ENCODE data around the gene MRLN. TPM values are rescaled to one million over a fixed set of nuclear protein-coding genes. Genes with fewer than 3 reads are reported as not detected.
"Not testable (repeated sequence)": the region's sequence is repeated elsewhere in the genome, so short reads cannot be mapped to it uniquely, and the experiment has no call there.

Gene MRLN
- not detected for total RNA-seq
- not detected for polyA plus RNA-seq
- 0 to 0.13 (median 0.04) reads per million in 6 experiments for total RNA-seq

GRCh38 chr10:59753267-59753666 is at the start of gene MRLN:
MRLN (minus strand) TSS chr10:59753455.
- Mint-ChIP-seq H3K27ac (no peak within 1 kb of the TSS), H3K9me3 (no peaks in the 10 kb centered on the region), H3K27me3 (peaks cover 0 to 17% (median 12%) of the 10 kb centered on the region in 5 donors), H3K36me3 (no peaks in the 10 kb centered on the region), H3K4me1 (no peaks in the 10 kb centered on the region), H3K4me3 (no peak within 1 kb of the TSS)
- ATAC-seq (no peak), DNase-seq (no peak)
- POLR2A ChIA-PET = no interaction called here

GRCh38 chr10:59801171-59801570 is 47.9 kb upstream of the MRLN start:
- Mint-ChIP-seq H3K4me3 (no peak overlapping the region), H3K27ac (no peak overlapping the region), H3K4me1 (peaks cover 0 to 8% (median 3%) of the 10 kb centered on the region in 4 donors), H3K36me3 (peaks cover 16 to 91% (median 62%) of the 10 kb centered on the region in 3 donors), H3K27me3 (no peaks in the 10 kb centered on the region), H3K9me3 (peaks cover 0 to 2% (median 0%) of the 10 kb centered on the region in 9 donors)
- DNase-seq (no peak), ATAC-seq (no peak)
- POLR2A ChIA-PET = no interaction called here

GRCh38 chr10:59799421-59799820 is 46.2 kb upstream of the MRLN start:
- H3K4me3 Mint-ChIP-seq = no peak overlapping the region
- ATAC-seq (no peak), DNase-seq (no peak)
- no peaks in the 10 kb centered on the region for H3K27me3 Mint-ChIP-seq
- H3K27ac Mint-ChIP-seq = peak overlapping the region in 2 of 10 donors; percentile 19 to 36
- POLR2A ChIA-PET = no interaction called here
- peaks cover 0 to 8% (median 4%) of the 10 kb centered on the region in 4 donors for H3K4me1 Mint-ChIP-seq
- H3K36me3 Mint-ChIP-seq = peaks cover 16 to 91% (median 65%) of the 10 kb centered on the region in 3 donors
- H3K9me3 Mint-ChIP-seq = peaks cover 0 to 2% (median 0%) of the 10 kb centered on the region in 9 donors

GRCh38 chr10:59793919-59794318 is 40.7 kb upstream of the MRLN start:
- no peak for ATAC-seq
- Mint-ChIP-seq H3K27ac (no peak overlapping the region), H3K36me3 (peaks cover 12 to 87% (median 56%) of the 10 kb centered on the region in 3 donors), H3K27me3 (no peaks in the 10 kb centered on the region), H3K4me3 (no peak overlapping the region), H3K9me3 (peaks cover 0 to 2% (median 0%) of the 10 kb centered on the region in 9 donors), H3K4me1 (peaks cover 0 to 1% (median 0%) of the 10 kb centered on the region in 4 donors)
- no peak for DNase-seq
- POLR2A ChIA-PET = no interaction called here

GRCh38 chr10:59792812-59793211 is 39.6 kb upstream of the MRLN start:
- no peak for ATAC-seq
- Mint-ChIP-seq H3K27ac (peak overlapping the region in 1 of 10 donors; percentile 65), H3K36me3 (peaks cover 9 to 82% (median 47%) of the 10 kb centered on the region in 3 donors)

GRCh38 chr10:59791601-59792000 is 38.3 kb upstream of the MRLN start:
- ATAC-seq = no peak
- POLR2A ChIA-PET = no interaction called here
- no peak overlapping the region for H3K4me3 Mint-ChIP-seq
- H3K27ac Mint-ChIP-seq = peak overlapping the region in 1 of 10 donors; percentile 11
- no peaks in the 10 kb centered on the region for H3K27me3 Mint-ChIP-seq
- H3K4me1 Mint-ChIP-seq = peaks cover 0 to 1% (median 0%) of the 10 kb centered on the region in 4 donors
- no peak for DNase-seq
- no peaks in the 10 kb centered on the region for H3K9me3 Mint-ChIP-seq
- peaks cover 0 to 72% (median 39%) of the 10 kb centered on the region in 3 donors for H3K36me3 Mint-ChIP-seq

More at GRCh38 chr10:59792812-59793211, 39.6 kb upstream of the MRLN start:
- POLR2A ChIA-PET = no interaction called here
- no peaks in the 10 kb centered on the region for H3K27me3 Mint-ChIP-seq
- peaks cover 0 to 1% (median 0%) of the 10 kb centered on the region in 4 donors for H3K4me1 Mint-ChIP-seq
- no peak overlapping the region for H3K4me3 Mint-ChIP-seq
- no peak for DNase-seq
- H3K9me3 Mint-ChIP-seq = peaks cover 0 to 2% (median 0%) of the 10 kb centered on the region in 9 donors

- H3K27me3 Mint-ChIP-seq, ATAC-seq, H3K9me3 Mint-ChIP-seq, H3K4me1 Mint-ChIP-seq, DNase-seq, H3K4me3 Mint-ChIP-seq, POLR2A ChIA-PET: not testable (repeated sequence)
- Mint-ChIP-seq H3K36me3 (peaks cover 0 to 59% (median 30%) of the 10 kb centered on the region in 3 donors), H3K27ac (peak overlapping the region in 1 of 10 donors; percentile 14)
These were observed 36.8 kb upstream of the MRLN start for GRCh38 chr10:59790080-59790479.

GRCh38 chr10:59788914-59789313 is 35.7 kb upstream of the MRLN start:
- DNase-seq, H3K4me1 Mint-ChIP-seq, H3K4me3 Mint-ChIP-seq, H3K27me3 Mint-ChIP-seq, POLR2A ChIA-PET, H3K9me3 Mint-ChIP-seq, ATAC-seq: not testable (repeated sequence)
- peak overlapping the region in 1 of 10 donors; percentile 22 for H3K27ac Mint-ChIP-seq
- H3K36me3 Mint-ChIP-seq = peaks cover 0 to 48% (median 20%) of the 10 kb centered on the region in 3 donors

GRCh38 chr10:59787032-59787431 is 33.8 kb upstream of the MRLN start:
- H3K9me3 Mint-ChIP-seq, H3K4me3 Mint-ChIP-seq: not testable (repeated sequence)
- peaks cover 0 to 29% (median 10%) of the 10 kb centered on the region in 3 donors for H3K36me3 Mint-ChIP-seq

GRCh38 chr10:59785476-59785875 is 32.2 kb upstream of the MRLN start:
- DNase-seq, H3K27me3 Mint-ChIP-seq, H3K4me3 Mint-ChIP-seq, H3K27ac Mint-ChIP-seq, H3K4me1 Mint-ChIP-seq, H3K9me3 Mint-ChIP-seq, ATAC-seq, POLR2A ChIA-PET: not testable (repeated sequence)
- H3K36me3 Mint-ChIP-seq = peaks cover 0 to 16% (median 6%) of the 10 kb centered on the region in 3 donors

More at GRCh38 chr10:59787032-59787431, 33.8 kb upstream of the MRLN start:
- H3K4me1 Mint-ChIP-seq, ATAC-seq, POLR2A ChIA-PET, DNase-seq, H3K27me3 Mint-ChIP-seq, H3K27ac Mint-ChIP-seq: not testable (repeated sequence)

- no peak for DNase-seq
- Mint-ChIP-seq H3K27ac (no peak overlapping the region), H3K9me3 (peaks cover 0 to 20% (median 5%) of the 10 kb centered on the region in 9 donors), H3K36me3 (peaks cover 0 to 6% (median 4%) of the 10 kb centered on the region in 3 donors), H3K4me1 (no peaks in the 10 kb centered on the region), H3K27me3 (peaks cover 0 to 3% (median 0%) of the 10 kb centered on the region in 5 donors), H3K4me3 (no peak overlapping the region)
- no peak for ATAC-seq
- POLR2A ChIA-PET = no interaction called here
These were observed 28.3 kb upstream of the MRLN start for GRCh38 chr10:59781511-59781910.

- H3K27ac Mint-ChIP-seq = no peak overlapping the region
- no peaks in the 10 kb centered on the region for H3K4me1 Mint-ChIP-seq
- ATAC-seq = no peak
- H3K36me3 Mint-ChIP-seq = peaks cover 0 to 6% (median 4%) of the 10 kb centered on the region in 3 donors
- H3K9me3 Mint-ChIP-seq = peaks cover 0 to 22% (median 7%) of the 10 kb centered on the region in 9 donors
- peaks cover 0 to 6% (median 0%) of the 10 kb centered on the region in 5 donors for H3K27me3 Mint-ChIP-seq
- no peak for DNase-seq
- no peak overlapping the region for H3K4me3 Mint-ChIP-seq
- POLR2A ChIA-PET = no interaction called here
These were observed 26.7 kb upstream of the MRLN start for GRCh38 chr10:59779756-59780533.

- Mint-ChIP-seq H3K4me1 (no peaks in the 10 kb centered on the region), H3K27ac (no peak overlapping the region), H3K36me3 (peaks cover 0 to 12% (median 6%) of the 10 kb centered on the region in 3 donors), H3K4me3 (no peak overlapping the region), H3K27me3 (peaks cover 2 to 22% (median 4%) of the 10 kb centered on the region in 5 donors), H3K9me3 (peaks cover 0 to 23% (median 11%) of the 10 kb centered on the region in 9 donors)
- POLR2A ChIA-PET = no interaction called here
- DNase-seq = no peak
- no peak for ATAC-seq
These were observed 21.2 kb upstream of the MRLN start for GRCh38 chr10:59774451-59774850.

All from naive thymus-derived CD8-positive, alpha-beta T cell (primary cell).